GM12875 (cell line): ENCODE measurements around the gene PNPO.

Source experiments
- H3K4me3 ChIP-seq: one replicate; pipeline ENCODE4 v1.5.1; 2011; ENCODE audit warnings: low read depth, low read length, control low read depth
- CTCF ChIP-seq: IDR thresholded peaks from 2 replicates; pipeline ENCODE4 v1.5.1; 2011; ENCODE audit warnings: low read depth, mild to moderate bottlenecking, control low read depth, inconsistent platforms, low read length, moderate library complexity, borderline replicate concordance; ENCODE audit not compliant: insufficient read depth

PNPO gene

GRCh38 chr17:47913050-47913449 lies 28.3 kb upstream of the PNPO start:
- no peak for TF ChIP-seq CTCF
- H3K4me3 ChIP-seq, result no peak overlapping the region

- no peak for TF ChIP-seq CTCF
- no peak overlapping the region for H3K4me3 ChIP-seq
These were observed 26.9 kb upstream of the PNPO start for GRCh38 chr17:47914306-47914948.

- no peak overlapping the region for H3K4me3 ChIP-seq
- TF ChIP-seq CTCF, result no peak
These were observed 25.5 kb upstream of the PNPO start for GRCh38 chr17:47915776-47916398.

GRCh38 chr17:47916489-47917208 lies 24.7 kb upstream of the PNPO start:
- H3K4me3 ChIP-seq, result no peak overlapping the region
- no peak for TF ChIP-seq CTCF

GRCh38 chr17:47917581-47917980 lies 23.8 kb upstream of the PNPO start:
- no peak overlapping the region for H3K4me3 ChIP-seq
- TF ChIP-seq CTCF, result no peak

GRCh38 chr17:47918006-47918405 lies 23.4 kb upstream of the PNPO start:
- no peak for TF ChIP-seq CTCF
- H3K4me3 ChIP-seq, result no peak overlapping the region
